HG03432 (cell line): ENCODE measurements around the gene CDK9.
A peak's percentile ranks its signal among the peaks of the same experiment; 100 is the strongest.
"Not testable (repeated sequence)": the region's sequence is repeated elsewhere in the genome, so short reads cannot be mapped to it uniquely, and the experiment has no call there.

ENCODE experiments used
- ATAC-seq: cut with Tn5 transposase; IDR thresholded peaks from one replicate; pipeline ENCODE4 v1.9.1; 2021; ENCODE audit warnings: mild to moderate bottlenecking, moderate library complexity; ENCODE audit not compliant: unreplicated experiment

The CDK9 gene

DNA sequence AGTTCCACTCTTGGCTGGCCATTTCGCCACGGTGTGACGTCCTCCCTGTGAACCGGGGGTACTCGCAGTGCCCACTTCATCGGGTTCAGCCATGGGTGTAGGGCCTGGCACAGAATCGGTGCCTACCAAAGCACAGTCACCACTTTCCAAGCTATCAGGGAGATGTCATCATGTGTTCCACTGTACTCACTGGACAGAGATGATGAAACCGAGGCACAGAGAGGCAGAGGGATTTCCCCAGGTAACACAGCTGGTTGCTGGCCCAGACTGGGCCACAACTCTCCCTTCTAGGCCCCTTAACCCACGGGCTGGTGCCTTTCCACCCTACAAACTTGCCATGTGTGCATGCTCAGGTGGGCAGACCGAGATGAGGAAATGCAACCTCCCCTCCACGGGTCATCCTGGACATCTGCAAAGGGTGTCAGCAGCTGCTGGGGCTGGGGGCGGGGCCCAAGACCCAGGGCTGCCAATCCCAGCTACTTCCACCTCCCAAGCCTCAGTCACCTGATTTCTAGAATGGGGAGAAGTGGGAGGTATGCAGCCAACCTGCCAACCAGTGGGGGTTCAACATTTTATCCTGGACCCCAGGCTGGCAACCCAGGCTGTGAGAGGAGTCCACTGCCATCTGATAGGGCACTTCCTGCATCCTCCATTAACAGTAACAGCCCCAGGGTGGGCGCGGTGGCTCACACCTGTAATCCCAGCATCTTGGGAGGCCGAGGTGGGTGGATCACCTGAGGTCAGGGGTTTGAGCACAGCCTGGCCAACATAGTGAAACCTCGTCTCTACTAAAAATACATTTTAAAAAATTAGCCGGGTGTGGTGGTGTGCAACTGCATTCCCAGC lies 6.5 kb upstream of the CDK9 start:
- peak; percentile 45 for ATAC-seq

DNA sequence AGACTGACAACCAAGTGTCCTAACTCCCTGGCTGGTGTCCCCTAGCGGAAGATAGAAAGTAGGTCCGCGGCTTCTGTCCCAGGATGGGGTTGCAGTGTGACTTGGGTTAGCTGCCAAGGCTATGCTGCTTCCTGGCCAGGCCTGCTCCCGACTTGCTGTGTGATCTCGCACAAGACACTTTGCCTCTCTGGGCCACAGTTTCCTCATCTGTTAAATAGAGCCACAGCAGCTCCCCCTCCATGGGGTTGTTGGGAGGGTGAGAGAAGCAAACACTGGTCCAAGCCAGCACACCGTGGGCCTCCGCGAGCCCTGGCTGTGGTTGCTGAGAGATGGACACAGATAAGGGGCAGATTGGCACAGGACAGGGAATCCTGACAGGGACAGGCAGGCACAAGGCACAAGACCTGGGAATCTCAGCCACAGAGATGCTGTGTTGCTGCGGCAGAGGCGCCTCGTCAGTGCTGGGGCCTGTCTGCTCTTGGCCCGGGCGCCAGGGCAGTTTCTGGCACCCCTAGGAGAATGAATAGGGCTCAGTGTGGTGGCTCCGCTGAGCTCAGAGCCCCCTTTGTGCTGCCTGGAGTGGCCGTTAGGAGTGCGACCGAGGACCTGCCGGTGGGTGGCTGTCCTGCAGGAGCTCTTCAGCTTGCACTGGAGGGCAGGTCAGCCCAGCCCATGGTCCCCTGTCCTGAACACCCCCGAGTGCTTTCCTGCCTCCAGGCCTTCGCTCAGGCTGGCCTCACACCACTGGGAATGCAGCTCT lies 5.5 kb upstream of the CDK9 start:
- no peak for ATAC-seq

DNA sequence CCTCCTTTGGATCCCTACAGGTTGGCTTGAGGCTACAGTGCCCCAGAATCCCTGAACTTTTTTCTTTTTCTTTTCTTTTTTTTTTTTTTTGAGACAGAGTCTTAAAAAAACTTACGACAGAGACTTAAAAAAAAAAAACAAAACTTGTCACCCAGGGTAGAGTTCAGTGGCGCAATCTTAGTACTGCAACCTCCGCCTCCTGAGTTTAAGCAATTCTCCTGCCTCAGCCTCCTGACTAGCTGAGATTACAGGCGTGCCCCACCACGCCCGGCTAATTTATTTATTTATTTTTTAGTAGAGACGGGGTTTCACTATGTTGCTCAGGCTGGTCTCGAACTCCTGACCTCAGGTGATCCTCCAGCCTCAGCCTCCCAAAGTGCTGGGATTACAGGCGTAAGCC lies 4.9 kb upstream of the CDK9 start:
- not testable (repeated sequence) for ATAC-seq

DNA sequence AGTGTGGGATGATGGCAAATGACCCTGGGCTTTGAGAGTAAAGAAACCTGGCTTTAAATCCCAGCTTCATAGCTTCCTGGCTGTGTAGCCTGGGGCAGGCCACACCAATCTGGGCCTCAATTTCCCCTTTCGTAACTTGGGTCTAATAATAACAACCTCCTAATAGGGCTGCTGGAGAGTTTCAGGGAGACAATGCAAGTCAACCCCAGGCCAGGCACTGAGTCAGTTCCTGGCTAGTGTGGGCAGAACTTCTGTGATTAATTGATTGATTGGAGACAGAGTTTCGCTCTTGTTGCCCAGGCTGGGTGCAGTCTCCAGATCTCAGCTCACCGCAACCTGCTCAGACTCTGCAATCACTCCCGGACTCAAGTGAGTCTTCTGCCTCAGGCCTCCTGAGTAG lies 4.0 kb upstream of the CDK9 start:
- no peak for ATAC-seq

DNA sequence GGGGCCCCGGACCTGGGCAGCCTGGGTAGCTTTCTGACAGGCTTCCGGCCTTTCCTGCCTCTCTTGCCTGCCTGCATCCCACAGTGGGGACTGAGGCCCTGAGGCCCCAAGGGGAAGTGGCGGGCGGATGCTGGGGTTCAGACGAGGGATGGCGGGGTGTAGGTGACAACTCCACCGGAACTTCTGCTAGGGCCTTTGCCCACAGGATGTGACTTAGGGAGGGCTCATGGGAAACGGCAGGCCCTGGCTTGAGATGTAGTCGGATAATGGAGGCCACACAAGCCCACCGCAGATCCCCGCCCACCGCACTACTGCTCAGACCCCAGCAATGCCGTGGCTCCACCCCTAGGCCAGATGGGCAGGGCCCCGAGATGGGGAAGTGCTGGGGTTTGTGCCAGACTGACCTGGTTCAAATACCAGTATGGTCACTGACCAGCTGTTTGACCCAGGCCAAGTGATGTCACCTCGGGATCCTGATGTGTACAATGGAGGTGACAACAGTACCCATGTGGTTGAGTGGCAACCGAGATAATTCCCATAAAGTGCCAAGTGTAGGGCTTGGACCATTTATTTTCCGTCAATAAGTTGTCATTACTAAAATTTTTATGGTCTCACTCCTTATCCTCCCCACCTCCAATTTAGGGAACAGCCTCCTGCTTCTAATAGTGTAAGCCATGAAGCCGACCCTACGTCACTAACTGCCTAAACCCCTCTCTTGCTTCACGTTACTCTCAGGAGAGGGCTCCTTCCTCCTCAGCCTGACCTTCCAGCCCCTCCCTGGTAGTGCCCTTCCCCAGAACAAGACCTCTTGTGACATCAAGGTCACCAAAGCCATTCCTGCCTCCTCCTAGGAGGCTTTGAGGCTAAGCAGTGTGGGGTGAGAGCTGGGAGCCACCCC lies 2.5 kb upstream of the CDK9 start:
- no peak for ATAC-seq

DNA sequence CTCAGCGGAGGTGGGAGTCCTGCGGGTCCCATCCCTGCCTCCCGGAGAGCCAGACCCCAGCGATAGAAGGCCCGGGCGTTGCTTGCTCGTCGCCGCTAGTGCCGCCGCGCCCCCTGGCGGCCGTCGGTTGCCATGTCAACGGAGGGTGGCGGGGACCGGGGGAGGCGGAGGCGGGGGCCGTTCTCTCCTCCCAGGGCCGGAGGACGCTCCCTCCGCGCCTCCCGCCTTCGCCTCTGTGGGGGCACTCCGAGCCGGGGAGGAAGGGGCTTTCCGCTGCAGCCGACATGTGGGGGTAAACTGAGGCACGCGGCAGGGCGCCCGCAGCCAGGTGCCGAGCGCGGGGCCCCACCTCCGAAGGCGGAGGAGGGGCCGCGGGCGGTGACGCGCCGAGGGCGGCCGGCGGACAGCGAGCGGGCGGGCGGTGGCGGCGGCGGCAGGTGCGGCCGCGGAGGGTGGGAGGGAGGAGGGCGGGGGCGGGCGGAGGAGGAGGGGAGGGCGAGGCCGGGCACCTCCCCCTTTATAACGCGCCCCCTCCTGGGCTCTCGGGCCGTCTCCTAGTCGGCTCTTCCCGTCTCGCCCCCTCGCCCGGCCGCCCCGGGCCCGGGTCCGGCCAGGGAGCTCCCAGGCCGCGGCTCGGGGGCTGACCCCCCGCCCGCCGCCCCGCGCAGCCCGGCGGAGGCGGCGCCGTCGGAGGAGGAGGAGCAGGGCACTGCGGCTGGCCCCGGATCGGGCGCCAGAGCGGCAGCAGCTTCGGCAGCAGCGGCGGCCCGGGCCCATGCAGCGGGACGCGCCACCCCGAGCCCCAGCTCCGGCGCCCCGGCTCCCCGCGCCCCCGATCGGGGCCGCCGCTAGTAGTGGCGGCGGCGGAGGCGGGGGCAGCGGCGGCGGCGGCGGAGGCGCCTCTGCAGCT lies 556 bp upstream of the CDK9 start:
- ATAC-seq: peak; percentile 52

DNA sequence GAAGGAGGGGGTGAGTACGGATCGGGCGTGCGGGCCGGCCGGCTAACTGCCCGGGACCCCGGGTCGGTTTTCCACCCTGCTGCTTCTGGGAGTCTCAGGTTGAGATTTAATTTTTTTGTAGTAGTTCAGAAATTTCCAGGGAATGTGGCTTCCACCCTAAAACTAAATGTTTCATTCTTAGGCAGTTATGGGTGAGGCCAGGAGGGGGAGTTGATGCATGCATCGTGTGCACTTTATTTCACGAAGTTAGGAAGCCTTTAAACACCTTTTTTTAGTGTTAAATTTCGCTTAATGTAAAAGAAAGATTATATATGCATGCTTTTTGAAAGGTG lies 905 bp downstream of the CDK9 start:
- ATAC-seq: no peak

DNA sequence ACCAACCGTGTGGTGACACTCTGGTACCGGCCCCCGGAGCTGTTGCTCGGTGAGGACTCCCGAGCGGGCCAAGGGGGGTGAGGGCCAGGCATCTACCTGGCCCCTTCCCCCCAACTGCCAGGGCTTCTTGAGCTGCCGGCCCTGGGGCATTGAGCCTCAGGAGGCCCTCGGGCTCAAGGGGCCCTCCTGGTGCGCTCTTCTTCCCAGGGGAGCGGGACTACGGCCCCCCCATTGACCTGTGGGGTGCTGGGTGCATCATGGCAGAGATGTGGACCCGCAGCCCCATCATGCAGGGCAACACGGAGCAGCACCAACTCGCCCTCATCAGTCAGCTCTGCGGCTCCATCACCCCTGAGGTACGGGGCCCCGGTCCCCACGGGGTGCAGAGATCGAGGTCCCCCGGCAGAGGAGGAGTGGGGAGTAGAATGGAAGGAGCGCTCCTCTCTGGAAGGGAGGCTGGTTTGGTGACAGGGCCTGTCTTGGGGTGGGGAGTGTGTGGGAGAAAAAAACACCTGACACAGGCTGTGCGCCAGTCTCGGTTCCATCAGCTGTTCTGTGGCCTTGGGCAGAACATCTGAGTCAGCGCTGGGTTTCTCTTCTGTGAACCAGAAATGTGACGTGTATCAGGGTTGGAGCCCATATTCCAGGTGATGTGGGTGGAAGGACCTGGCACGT lies 2.6 kb downstream of the CDK9 start:
- no peak for ATAC-seq

DNA sequence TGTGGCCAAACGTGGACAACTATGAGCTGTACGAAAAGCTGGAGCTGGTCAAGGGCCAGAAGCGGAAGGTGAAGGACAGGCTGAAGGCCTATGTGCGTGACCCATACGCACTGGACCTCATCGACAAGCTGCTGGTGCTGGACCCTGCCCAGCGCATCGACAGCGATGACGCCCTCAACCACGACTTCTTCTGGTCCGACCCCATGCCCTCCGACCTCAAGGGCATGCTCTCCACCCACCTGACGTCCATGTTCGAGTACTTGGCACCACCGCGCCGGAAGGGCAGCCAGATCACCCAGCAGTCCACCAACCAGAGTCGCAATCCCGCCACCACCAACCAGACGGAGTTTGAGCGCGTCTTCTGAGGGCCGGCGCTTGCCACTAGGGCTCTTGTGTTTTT lies 3.3 kb downstream of the CDK9 start:
- no peak for ATAC-seq

DNA sequence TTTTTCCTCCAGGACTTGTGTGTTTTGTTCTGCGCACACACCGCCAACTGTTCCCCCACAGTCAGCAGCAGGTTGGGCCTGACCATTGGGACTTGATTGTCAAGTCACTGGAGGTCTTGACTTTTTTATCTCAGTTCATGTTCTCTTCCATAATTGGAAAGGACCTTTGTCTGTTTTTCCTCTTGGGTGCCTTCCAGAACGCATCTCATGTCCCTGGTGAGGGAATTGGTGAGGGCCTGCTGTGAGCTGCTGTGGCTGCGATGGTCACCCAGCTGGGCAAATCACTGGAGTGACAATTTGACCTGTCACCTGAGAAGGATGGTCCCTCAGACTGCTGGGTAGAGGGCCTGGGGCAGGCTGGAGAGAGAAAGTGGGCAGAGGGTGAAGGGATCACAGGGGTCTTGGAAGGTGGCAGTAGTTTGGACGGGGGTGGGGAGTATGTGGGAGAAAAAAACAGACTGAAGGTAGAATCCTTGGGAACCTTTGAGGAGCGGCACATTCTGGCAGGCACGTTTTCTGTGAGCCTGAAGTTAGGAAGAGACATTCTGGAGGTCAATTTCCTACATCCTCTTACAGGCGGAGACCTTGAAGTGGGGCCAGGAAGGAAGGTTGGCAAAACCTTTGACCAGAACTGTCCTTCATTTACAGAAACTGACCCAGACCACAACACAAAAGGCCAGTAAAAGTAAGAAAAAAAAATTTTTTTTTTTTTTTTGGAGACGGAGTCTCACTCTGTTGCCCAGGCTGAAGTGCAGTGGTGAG lies 4.4 kb downstream of the CDK9 start:
- ATAC-seq: no peak

DNA sequence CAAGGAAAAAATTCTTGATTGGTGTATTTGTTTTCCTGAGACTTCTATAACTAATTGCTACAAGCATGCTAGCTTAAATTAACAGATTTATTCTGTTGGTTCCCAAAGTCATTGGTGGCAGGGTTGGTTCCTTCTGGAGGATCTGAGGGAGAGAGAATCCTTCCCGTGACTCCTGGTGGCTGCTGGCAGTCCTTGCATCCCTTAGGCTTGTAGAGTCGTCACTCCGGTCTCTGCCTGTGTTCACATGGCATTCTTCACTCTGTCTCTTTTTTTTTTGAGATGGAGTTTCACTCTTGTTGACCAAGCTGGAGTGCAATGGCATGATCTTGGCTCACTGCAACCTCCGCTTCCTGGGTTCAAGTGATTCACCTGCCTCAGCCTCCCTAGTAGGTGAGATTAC lies 5.3 kb downstream of the CDK9 start:
- no peak for ATAC-seq

DNA sequence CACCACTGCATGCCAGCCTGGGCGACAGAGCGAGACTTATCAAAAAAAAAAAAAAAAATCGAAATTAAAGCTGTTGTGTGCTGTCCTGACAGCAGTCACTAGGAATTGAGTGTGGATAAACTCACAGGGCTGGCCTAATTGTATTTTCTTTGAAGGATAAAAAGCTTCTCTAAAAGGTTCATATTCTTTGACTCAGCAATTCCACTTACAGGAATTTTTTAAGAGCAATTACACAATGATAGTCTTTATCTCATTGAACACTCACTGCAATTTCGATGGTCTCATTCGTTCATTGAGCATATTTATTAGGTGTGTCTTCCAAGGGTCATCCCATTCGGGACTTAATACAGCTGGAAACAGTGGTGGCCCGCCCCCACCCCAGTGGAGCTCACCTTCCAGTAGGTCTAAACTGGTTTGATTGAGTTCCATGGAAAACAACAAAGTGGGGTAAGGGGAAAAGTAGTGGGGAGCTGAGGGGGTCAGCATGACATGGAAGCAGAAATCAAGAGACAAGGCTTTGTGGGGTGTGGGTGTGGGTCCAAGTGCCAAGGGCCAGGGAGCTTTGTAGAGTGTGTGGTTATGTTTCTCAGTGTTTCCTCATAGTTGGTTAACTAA lies 6.7 kb downstream of the CDK9 start:
- no peak for ATAC-seq

DNA sequence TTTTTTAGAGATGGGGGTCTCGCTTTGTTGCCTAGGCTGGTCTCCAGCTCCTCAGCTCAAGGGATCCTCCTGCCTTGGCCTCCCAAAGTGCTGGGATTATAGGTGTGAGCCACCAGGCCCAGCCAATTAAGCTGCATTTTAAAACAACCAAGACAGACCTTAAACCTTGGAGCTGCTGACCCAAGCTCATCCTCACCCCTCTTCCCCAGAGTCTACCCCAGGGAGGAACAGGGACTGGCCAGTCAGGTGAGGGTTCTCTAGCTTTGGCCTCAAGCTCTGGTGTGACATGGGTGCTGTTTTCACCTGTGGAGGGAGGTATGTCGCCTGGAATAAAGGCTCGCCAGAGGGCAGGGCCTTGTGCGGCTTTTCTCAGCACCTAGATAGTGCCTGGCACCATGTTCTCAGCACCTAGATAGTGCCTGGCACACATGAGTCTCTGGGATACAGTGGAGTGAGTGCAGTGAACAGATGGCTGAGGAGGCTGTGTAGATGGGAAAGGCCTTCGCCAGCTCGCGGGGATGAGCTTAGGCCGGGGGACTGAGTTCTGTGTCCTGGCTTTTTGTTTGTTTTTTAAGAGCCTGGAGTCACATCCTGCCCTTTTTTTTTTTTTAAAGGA lies 7.4 kb downstream of the CDK9 start:
- ATAC-seq: no peak

DNA sequence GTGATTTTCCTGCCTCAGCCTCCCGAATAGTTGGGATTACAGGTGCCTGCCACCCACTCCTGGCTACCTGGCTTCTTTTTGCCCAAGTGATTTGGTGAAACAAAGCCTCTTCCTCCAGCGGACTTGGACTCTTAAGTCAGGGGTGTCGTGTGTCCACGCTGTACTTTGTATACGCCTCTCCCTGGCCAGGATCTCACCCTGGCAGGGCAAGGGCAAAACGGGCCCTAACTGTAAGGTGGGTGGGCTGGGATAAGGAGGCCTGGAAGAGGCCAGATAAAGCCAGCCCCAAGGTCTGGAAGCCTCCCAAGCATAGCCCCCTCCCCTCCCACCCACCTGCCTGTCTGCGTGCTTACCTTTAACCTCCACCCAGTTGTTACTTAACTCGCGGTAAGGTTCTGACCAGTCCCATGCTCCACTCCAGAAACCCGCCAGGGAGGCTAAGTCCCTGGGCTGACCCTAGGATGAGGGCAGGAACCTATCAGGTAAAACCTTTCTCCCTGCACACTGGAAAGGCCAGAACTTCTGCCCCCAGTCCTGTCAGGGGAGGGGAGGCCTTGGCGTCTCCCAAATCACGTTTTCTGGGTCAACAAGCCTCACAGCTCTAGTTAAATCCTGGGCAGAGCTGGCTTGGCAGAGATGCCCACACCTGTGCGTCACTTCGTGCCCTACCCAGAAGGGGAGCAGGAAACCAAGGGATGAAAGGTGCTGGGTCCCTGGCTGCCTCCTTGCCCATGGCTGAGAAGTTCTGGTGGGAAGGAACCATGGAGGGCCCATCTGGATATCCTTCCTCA lies 8.4 kb downstream of the CDK9 start:
- no peak for ATAC-seq

DNA sequence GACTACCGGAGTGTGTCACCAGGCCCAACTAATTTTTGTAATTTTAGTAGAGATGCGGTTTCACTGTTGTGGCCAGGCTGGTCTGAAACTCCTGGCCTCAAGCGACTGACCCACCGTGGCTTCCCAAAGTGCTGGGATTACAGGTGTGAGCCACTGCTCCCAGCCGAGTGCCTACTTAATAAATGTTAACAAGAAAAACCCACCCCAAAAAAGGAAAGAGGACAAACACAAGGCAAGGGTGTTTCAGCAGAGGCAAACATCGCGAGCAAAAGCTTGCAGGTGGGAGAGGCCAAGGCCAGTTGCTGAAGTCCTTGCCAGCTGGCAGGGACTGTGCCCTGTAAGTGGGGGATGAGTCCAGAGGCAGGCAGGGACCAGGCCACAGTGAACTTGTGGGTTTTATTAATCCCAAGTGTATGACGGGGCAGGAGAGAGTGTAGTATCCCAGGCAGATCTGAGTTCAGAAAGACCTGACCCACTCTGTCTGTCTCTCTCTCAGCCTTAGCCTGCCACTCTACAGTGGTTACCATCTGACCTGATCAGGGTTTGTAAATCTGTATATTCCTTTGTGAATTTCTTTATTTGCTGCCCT lies 10.5 kb downstream of the CDK9 start:
- no peak for ATAC-seq

DNA sequence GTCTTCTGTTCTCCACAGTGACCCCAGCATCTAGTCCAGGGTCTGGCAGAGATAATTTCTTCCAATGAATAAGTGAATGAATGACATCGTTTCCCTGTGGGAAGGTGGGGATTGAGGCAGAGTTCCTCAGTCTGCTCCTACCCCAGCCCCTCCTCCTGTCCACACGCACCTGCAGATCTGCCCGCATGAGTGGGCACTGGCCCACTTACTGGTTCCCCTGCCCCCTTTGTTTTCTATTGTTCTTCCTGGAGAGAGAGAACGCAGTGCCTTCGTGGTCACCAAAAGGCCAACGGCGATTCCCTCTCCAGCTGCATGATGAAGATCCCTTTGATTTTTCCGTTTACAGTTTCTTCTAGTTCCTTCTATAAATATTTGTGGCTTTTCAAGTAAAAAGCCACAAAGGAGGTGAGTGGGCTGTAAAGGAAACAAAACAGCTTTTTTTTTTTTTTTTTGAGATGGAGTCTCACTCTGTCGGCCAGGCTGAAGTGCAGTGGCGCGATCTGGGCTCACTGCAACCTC lies 11.1 kb downstream of the CDK9 start:
- ATAC-seq: no peak
